Measurements from ENCODE around the gene TMEM231.

DNA sequence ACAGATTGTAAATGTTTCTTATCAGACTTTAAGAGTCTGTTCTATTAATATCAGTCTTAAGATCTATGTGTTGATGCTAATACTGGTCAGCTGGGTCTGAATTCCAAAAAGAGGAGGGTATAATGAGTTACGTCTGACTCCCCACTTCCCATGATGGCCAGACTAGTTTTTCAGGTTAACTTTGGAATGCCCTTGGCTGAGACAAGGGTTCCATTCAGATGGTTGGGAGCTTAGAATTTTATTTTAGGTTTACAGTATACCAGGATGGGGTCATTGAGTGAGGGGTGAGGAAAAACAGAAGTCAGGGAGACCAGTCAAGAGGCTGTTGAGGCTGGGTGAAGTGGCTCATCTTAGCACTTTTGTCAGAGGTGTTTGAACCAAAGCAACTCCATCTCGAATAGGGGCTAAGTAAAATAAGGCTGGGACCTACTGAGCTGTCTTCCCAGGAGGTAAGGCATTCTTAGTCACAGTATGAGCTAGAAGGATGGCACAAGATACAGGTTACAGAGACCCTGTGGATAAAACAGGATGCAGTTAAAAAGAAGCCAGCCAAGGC is 2.9 kb upstream of the TMEM231 start:
- TF ChIP-seq CTCF (conservative IDR thresholded peaks at IDR 0.05; ENCODE audit: low read depth, low read length) (no peak), EZH2 (IDR thresholded peaks at IDR 0.05; ENCODE audit: borderline replicate concordance, low read depth, low read length, poor library complexity, severe bottlenecking) (no peak)

All from A673 (cell line).